OCI-LY7 (cell line): Measurements from ENCODE around the gene SLFN12L. TPM values are rescaled to one million over a fixed set of nuclear protein-coding genes. Genes with fewer than 3 reads are reported as not detected.

Experiments used
- BruUV-seq: library from RNA; stranded (reverse); fragments of 400-500 nt; replicated peaks from 2 replicates; lab custom pipeline; 2021; lab: Mats Ljungman, UMichigan
- CTCF ChIA-PET: fragments of 300-600 bp; sonication (Branson Sonifier 250); formaldehyde crosslinking; loops from one replicate; lab custom pipeline; 2022; ENCODE audit warnings: antibody characterized with exemption; ENCODE audit not compliant: unreplicated experiment; lab: Charles Lee
- POLR2A ChIA-PET: fragments of 300-600 bp; sonication (Branson Sonifier 250); formaldehyde crosslinking; loops from one replicate; lab custom pipeline; 2022; ENCODE audit warnings: antibody characterized with exemption; lab: Charles Lee
- DNase-seq: peaks from one replicate; pipeline ENCODE4 v3.0.0-alpha.2; 2015; ENCODE audit warnings: low spot score
- H2AFZ ChIP-seq: fragments of 200-600 bp; sonication (generic), shearing (Covaris generic); 2 replicates; pipeline ENCODE4 v1.6.1; 2014; ENCODE audit warnings: mild to moderate bottlenecking, antibody characterized with exemption, low read length, moderate library complexity
- H3K27ac ChIP-seq: fragments of 200-600 bp; sonication (generic); 2 replicates; pipeline ENCODE4 v1.5.1; 2014; ENCODE audit warnings: mixed run types, low read depth, mild to moderate bottlenecking, moderate library complexity, low read length, inconsistent platforms; ENCODE audit not compliant: poor library complexity, severe bottlenecking
- H3K36me3 ChIP-seq: fragments of 200-600 bp; sonication (generic); 2 replicates; pipeline ENCODE4 v1.6.1; 2014; ENCODE audit warnings: mild to moderate bottlenecking, antibody characterized with exemption, low read length, moderate library complexity, mixed read lengths; ENCODE audit not compliant: insufficient read depth
- H3K4me1 ChIP-seq: fragments of 200-600 bp; sonication (generic); 2 replicates; pipeline ENCODE4 v1.5.1; 2014; ENCODE audit warnings: mild to moderate bottlenecking, low read length; ENCODE audit not compliant: insufficient read depth, poor library complexity, severe bottlenecking
- H3K4me2 ChIP-seq: fragments of 200-600 bp; sonication (generic); 2 replicates; pipeline ENCODE4 v1.6.1; 2014; ENCODE audit warnings: mild to moderate bottlenecking, low read length
- H3K4me3 ChIP-seq: fragments of 200-600 bp; sonication (generic); 2 replicates; pipeline ENCODE4 v1.5.1; 2014; ENCODE audit warnings: mild to moderate bottlenecking, low read depth, low read length; ENCODE audit not compliant: poor library complexity, severe bottlenecking
- H3K79me2 ChIP-seq: fragments of 200-600 bp; sonication (generic); 2 replicates; pipeline ENCODE4 v1.6.1; 2016; ENCODE audit warnings: low read depth, mild to moderate bottlenecking, low read length, moderate library complexity, mixed read lengths; ENCODE audit not compliant: insufficient read depth
- H3K9me2 ChIP-seq: fragments of 200-600 bp; sonication (generic); 2 replicates; pipeline ENCODE4 v1.6.1; 2016; ENCODE audit warnings: mild to moderate bottlenecking, low read length, mixed read lengths; ENCODE audit not compliant: insufficient read depth
- H3K9me3 ChIP-seq: fragments of 200-600 bp; sonication (generic); 2 replicates; pipeline ENCODE4 v1.6.1; 2014; ENCODE audit warnings: mild to moderate bottlenecking, mixed run types, low read length, mixed read lengths
- H4K20me1 ChIP-seq: fragments of 200-600 bp; sonication (generic); 2 replicates; pipeline ENCODE4 v1.6.1; 2014; ENCODE audit warnings: mild to moderate bottlenecking, antibody characterized with exemption, low read length, moderate library complexity, mixed read lengths; ENCODE audit not compliant: insufficient read depth
- CTCF ChIP-seq: fragments of 200-600 bp; sonication (generic); conservative IDR thresholded peaks from 2 replicates; pipeline ENCODE4 v1.5.1; 2014; ENCODE audit warnings: mild to moderate bottlenecking, antibody characterized with exemption, low read length, moderate library complexity, mixed read lengths
- EZH2phosphoT487 ChIP-seq: fragments of 200-600 bp; sonication (generic); IDR thresholded peaks from 2 replicates; pipeline ENCODE4 v1.6.1; 2018; ENCODE audit warnings: low read depth, borderline replicate concordance, mild to moderate bottlenecking, mixed run types, antibody characterized with exemption, low read length, moderate library complexity, mixed read lengths
- intact Hi-C: fragments of 100-400 bp; cut with micrococcal nuclease; formaldehyde crosslinking; loops from one replicate; pipeline ENCODE4 v1.10.0; 2022; ENCODE audit not compliant: unreplicated experiment
- total RNA-seq, 2 experiments: library from RNA; depleted of rRNA in 1 of 2; stranded (reverse); fragments of >200 nt in 1 of 2; shearing (Covaris generic) in 1 of 2; gene quantifications; 2 replicates each; pipeline ENCODE4 v1.2.3, GENCODE V29; 2014 to 2022

SLFN12L gene
- total RNA-seq, 2 experiments from 2014 or later, result not detected

GRCh38 chr17:35496451-35497290 lies 40.8 kb downstream of the SLFN12L start:
- TF ChIP-seq EZH2phosphoT487 (no peak), CTCF (no peak)
- H3K9me3 ChIP-seq, result no peaks in the 10 kb centered on the region
- BruUV-seq, result no TSS peak
- no peak overlapping the region for H3K27ac ChIP-seq
- H3K4me2 ChIP-seq, result no peak overlapping the region
- intact Hi-C loops, result no loop called here
- H3K4me3 ChIP-seq, result no peak overlapping the region
- ChIA-PET POLR2A (no interaction called here), CTCF (no interaction called here)
- no peaks in the 10 kb centered on the region for H3K9me2 ChIP-seq
- no peaks in the 10 kb centered on the region for H3K4me1 ChIP-seq
- no peak overlapping the region for H2AFZ ChIP-seq
- no peaks in the 10 kb centered on the region for H4K20me1 ChIP-seq
- no peaks in the 10 kb centered on the region for H3K79me2 ChIP-seq
- H3K36me3 ChIP-seq, result no peaks in the 10 kb centered on the region
- no peak for DNase-seq

- H3K36me3 ChIP-seq, result no peaks in the 10 kb centered on the region
Observed at GRCh38 chr17:35493040-35493439, 44.4 kb downstream of the SLFN12L start.

More at GRCh38 chr17:35493040-35493439, 44.4 kb downstream of the SLFN12L start:
- H2AFZ ChIP-seq, result no peak overlapping the region
- H3K27ac ChIP-seq, result no peak overlapping the region
- H4K20me1 ChIP-seq, result no peaks in the 10 kb centered on the region
- no peak overlapping the region for H3K4me3 ChIP-seq
- POLR2A ChIA-PET, result no interaction called here
- TF ChIP-seq CTCF (no peak), EZH2phosphoT487 (no peak)
- CTCF ChIA-PET, result no interaction called here
- H3K4me2 ChIP-seq, result no peak overlapping the region
- DNase-seq, result no peak
- no peaks in the 10 kb centered on the region for H3K79me2 ChIP-seq
- H3K9me2 ChIP-seq, result no peaks in the 10 kb centered on the region
- no peaks in the 10 kb centered on the region for H3K9me3 ChIP-seq
- intact Hi-C loops, result no loop called here
- no peaks in the 10 kb centered on the region for H3K4me1 ChIP-seq
- BruUV-seq, result no TSS peak
